Coronary artery (tissue), 2 donors: ENCODE results near the gene UBL4B.

ENCODE experiments used
- DNase-seq: peaks from one replicate; pipeline ENCODE4 v3.0.0-alpha.2; 2017; ENCODE audit warnings: low spot score
- H3K27ac ChIP-seq, 2 donors: fragments of 200-600 bp; sonication (generic); one replicate each; pipeline ENCODE4 v1.5.1; 2016 to 2019
- H3K4me3 ChIP-seq: fragments of 200-600 bp; sonication (generic); 2 replicates; pipeline ENCODE4 v1.5.1; 2016; ENCODE audit warnings: mild to moderate bottlenecking, moderate library complexity
- TF ChIP-seq, protein P1 (sequence below): fragments of 200-600 bp; sonication (generic); IDR thresholded peaks from one replicate; pipeline ENCODE4 v1.5.1; 2019; ENCODE audit warnings: antibody characterized with exemption

The UBL4B gene

DNA sequence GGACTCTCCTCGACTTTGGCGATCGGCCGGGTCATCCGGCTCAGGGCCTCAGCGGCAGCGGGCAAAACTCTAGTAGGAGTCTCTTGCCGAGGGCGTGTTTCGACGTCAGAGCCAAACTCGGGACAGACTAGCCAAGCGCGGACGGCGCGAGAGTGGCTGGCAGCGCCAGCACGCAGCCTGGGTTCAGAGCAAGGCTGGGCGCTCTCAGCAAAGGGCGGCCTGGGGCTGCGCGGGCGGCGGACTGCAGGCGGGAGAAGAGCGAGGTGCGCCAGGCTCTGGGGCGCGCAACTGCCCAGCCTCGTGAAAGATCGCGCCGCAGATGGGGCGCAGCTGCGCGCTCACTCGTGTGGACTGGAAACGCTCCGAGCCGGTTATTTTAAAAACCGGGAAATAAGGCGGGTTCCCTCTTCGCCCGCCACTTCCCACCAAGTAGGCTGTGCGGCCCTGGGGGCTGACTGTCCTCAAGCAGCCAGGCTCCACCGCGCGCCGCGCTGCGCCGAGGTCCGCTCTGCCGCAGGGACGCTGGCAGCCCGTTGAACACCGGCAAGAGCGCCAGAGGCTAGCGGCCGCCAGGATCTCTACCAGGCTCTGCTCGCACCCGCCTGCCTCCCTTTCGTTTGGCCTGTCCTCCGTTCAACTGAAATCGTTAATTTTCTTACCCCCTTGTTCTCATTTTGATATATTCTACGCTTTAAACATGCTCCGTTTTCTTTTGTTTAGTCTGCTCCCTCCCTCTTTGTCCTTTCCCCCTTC, 44.2 kb upstream of the UBL4B start:
- no peak for DNase-seq
- no peak overlapping the region for H3K27ac ChIP-seq
- TF ChIP-seq, protein P1, sequence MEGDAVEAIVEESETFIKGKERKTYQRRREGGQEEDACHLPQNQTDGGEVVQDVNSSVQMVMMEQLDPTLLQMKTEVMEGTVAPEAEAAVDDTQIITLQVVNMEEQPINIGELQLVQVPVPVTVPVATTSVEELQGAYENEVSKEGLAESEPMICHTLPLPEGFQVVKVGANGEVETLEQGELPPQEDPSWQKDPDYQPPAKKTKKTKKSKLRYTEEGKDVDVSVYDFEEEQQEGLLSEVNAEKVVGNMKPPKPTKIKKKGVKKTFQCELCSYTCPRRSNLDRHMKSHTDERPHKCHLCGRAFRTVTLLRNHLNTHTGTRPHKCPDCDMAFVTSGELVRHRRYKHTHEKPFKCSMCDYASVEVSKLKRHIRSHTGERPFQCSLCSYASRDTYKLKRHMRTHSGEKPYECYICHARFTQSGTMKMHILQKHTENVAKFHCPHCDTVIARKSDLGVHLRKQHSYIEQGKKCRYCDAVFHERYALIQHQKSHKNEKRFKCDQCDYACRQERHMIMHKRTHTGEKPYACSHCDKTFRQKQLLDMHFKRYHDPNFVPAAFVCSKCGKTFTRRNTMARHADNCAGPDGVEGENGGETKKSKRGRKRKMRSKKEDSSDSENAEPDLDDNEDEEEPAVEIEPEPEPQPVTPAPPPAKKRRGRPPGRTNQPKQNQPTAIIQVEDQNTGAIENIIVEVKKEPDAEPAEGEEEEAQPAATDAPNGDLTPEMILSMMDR = no peak
- H3K4me3 ChIP-seq = peak overlapping the region; percentile 51

DNA sequence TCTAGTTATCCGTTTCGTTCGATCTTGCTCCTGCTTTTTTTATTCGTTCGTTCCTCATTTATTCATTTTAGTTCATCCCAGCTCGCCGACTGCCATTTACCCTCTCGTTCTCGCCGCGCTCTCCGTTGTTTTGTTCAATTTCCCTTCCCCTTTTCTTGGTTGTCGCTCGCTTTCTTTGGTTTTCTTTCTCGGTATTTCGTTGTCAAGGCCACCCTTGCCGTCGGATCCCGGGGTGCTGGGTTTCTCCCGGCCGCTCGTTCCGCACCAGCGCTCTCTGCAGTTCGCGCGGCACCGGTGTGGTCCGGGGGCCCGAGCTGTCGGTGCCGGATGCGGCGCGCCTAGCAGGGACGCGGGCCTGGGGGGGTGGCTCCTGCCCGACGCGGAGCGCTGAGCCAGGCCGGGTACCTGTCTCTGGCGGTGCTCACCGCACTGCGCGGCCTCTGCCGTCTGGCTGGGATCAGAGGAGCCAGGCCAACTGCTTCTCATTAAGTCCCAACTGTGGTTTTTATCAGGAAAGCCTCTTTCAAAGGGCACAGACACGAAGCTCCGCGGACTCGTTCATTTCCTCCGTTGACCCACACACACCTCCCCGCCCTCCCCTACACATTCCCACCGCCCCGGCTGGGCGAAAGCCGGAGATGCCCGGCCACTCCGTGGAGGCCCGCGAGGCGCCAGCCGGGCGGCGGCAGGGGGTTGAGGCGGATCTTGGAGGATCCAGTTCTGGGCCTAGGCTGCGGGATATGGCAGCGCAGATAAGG, 43.4 kb upstream of the UBL4B start:
- DNase-seq = no peak
- H3K27ac ChIP-seq = no peak overlapping the region
- H3K4me3 ChIP-seq = peak overlapping the region; percentile 51
- TF ChIP-seq, protein P1 = no peak

GRCh38 chr1:110069404-110070281, 42.6 kb upstream of the UBL4B start:
- Histone ChIP-seq H3K27ac (no peak overlapping the region), H3K4me3 (peak overlapping the region; percentile 51)
- TF ChIP-seq, protein P1 = no peak
- no peak for DNase-seq

DNA sequence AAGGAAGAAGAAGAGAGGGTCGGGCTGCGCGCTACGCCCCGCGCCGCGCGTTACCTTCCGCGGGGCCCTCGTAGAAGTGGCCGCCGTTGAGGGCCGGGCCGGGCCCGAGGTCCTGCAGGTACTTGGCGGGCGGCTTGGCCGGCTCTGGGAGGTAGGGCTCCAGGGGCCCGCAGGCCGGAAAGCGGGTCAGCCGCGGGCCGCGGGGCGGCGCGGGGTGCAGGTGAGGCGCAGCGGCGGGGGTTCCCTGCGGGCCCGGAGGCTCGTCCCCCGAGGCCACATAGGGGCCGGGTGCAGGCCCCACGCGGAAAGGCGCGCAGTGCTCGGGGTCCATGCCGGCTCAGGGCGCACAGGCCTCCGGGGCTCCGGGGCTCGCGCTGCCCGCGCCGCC, 42.0 kb upstream of the UBL4B start:
- peak overlapping the region; percentile 51 for H3K4me3 ChIP-seq

GRCh38 chr1:110070671-110071242, 41.5 kb upstream of the UBL4B start, which contains the start of gene ALX3:
Gene ALX3, minus strand, starts transcription at chr1:110070672. Its CDS starts 60 bp downstream, at chr1:110070612.
- Histone ChIP-seq H3K27ac (no peak within 1 kb of the TSS), H3K4me3 (peak within 1 kb of the TSS; percentile 51)
- TF ChIP-seq, protein P1 = no peak
- no peak for DNase-seq

More for the DNA sequence above, 42.0 kb upstream of the UBL4B start:
- no peak for DNase-seq
- H3K27ac ChIP-seq = no peak overlapping the region
- TF ChIP-seq, protein P1 = no peak

DNA sequence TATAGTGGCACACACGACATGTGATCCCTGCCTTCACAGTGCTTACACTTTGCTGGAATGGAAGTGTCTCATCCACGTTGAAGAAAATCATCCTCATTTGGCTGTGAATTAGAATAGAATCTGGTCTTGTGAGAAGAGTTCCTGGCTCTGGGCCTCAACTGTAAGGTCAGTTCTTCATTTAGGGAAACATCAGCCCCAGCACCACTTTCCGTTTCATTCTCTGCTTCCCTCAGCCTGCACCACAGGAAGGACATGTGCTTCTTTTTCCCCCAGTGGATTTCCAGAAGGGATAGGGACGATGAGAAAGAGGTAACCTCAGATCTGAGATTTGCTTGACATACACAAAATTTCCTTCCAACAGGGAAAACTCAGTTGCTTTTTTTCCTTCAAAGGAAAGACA, 38.1 kb upstream of the UBL4B start:
- TF ChIP-seq, protein P1 = no peak
- DNase-seq = no peak
- Histone ChIP-seq H3K4me3 (no peak overlapping the region), H3K27ac (no peak overlapping the region)
